Activated CD8-positive, alpha-beta memory T cell treated with anti-CD3 and anti-CD28 coated beads for 36 hours (primary cell): ENCODE results near the gene CTNNAL1. TPM values are rescaled to one million over a fixed set of nuclear protein-coding genes. Genes with fewer than 3 reads are reported as not detected.
"Not testable (repeated sequence)": the region's sequence is repeated elsewhere in the genome, so short reads cannot be mapped to it uniquely, and the experiment has no call there.

ENCODE experiments used
- CTCF ChIA-PET: fragments of 350-600 bp; sonication (Branson Sonifier 250); formaldehyde crosslinking; loops from one replicate; lab custom pipeline; 2021; ENCODE audit warnings: antibody characterized with exemption; lab: Charles Lee
- POLR2A ChIA-PET: fragments of 350-600 bp; sonication (Branson Sonifier 250); formaldehyde crosslinking; loops from one replicate; lab custom pipeline; 2021; ENCODE audit warnings: antibody characterized with exemption; lab: Charles Lee
- total RNA-seq, 2 experiments: library from RNA; stranded (reverse); gene quantifications; one replicate each; pipeline ENCODE4 v1.2.3, GENCODE V29; 2021

Gene CTNNAL1
- total RNA-seq, 2 experiments from 2014 or later: 20.9 to 21.0 TPM

GRCh38 chr9:108900176-108900575, 113.1 kb downstream of the CTNNAL1 start:
- ChIA-PET POLR2A (no interaction called here), CTCF (no interaction called here)

GRCh38 chr9:108899023-108899695, 114.1 kb downstream of the CTNNAL1 start:
- CTCF ChIA-PET, POLR2A ChIA-PET: not testable (repeated sequence)

- POLR2A ChIA-PET: no interaction called here
- CTCF ChIA-PET: no interaction called here
Observed at GRCh38 chr9:108897324-108898096, 115.8 kb downstream of the CTNNAL1 start.

- POLR2A ChIA-PET: no interaction called here
Observed at GRCh38 chr9:108894225-108894997, 118.9 kb downstream of the CTNNAL1 start.

More at GRCh38 chr9:108894225-108894997, 118.9 kb downstream of the CTNNAL1 start:
- CTCF ChIA-PET: no interaction called here

Other genes with a start within 250 kb of the CTNNAL1 start
- not detected for gene ACTL7B, start 157.5 kb downstream of the CTNNAL1 start, total RNA-seq
- not detected for gene ACTL7A, start 151.2 kb downstream of the CTNNAL1 start, total RNA-seq
- gene ELP1, start 79.4 kb downstream of the CTNNAL1 start, total RNA-seq: 10 to 100 TPM; 34.1 to 35.7 TPM
- gene ABITRAM, start 79.1 kb downstream of the CTNNAL1 start, total RNA-seq: 10 to 100 TPM; 12.5 to 12.7 TPM
- 10 to 100 TPM; 32.0 to 32.6 TPM for gene TMEM245, start 106.4 kb upstream of the CTNNAL1 start, total RNA-seq
- not detected for gene FRRS1L, start 153.8 kb upstream of the CTNNAL1 start, total RNA-seq